Activated CD8-positive, alpha-beta memory T cell treated with anti-CD3 and anti-CD28 coated beads for 1 hour (primary cell): ENCODE data around the gene MSH3.
"Not testable (repeated sequence)": the region's sequence is repeated elsewhere in the genome, so short reads cannot be mapped to it uniquely, and the experiment has no call there.

Experiments
- DNase-seq, 2 donors: peaks; one replicate each; pipeline ENCODE4 v3.0.0-alpha.2; 2020; ENCODE audit warnings: low read depth in 1 of 2; ENCODE audit errors: extremely low read depth in 1 of 2

MSH3 gene

GRCh38 chr5:80747922-80748321 is 93.5 kb downstream of the MSH3 start:
- DNase-seq, result no peak

GRCh38 chr5:80752427-80752826 is 98.0 kb downstream of the MSH3 start:
- no peak for DNase-seq

GRCh38 chr5:80753712-80754111 is 99.3 kb downstream of the MSH3 start:
- DNase-seq, result no peak

- DNase-seq, result no peak
Measured at GRCh38 chr5:80754900-80755299, 100.4 kb downstream of the MSH3 start.

- DNase-seq, result no peak
Measured at GRCh38 chr5:80755626-80756025, 101.2 kb downstream of the MSH3 start.

- no peak for DNase-seq
Measured at GRCh38 chr5:80756292-80756691, 101.8 kb downstream of the MSH3 start.

- no peak for DNase-seq
Measured at GRCh38 chr5:80757290-80757689, 102.8 kb downstream of the MSH3 start.

- DNase-seq, result no peak
Measured at GRCh38 chr5:80759866-80760577, 105.6 kb downstream of the MSH3 start.

- no peak for DNase-seq
Measured at GRCh38 chr5:80760680-80761079, 106.2 kb downstream of the MSH3 start.

- DNase-seq, result no peak
Measured at GRCh38 chr5:80761176-80761575, 106.7 kb downstream of the MSH3 start.

- DNase-seq, result no peak
Measured at GRCh38 chr5:80761966-80762365, 107.5 kb downstream of the MSH3 start.

- no peak for DNase-seq
Measured at GRCh38 chr5:80762573-80762972, 108.1 kb downstream of the MSH3 start.

- no peak for DNase-seq
Measured at GRCh38 chr5:80763211-80763610, 108.8 kb downstream of the MSH3 start.

- no peak for DNase-seq
Measured at GRCh38 chr5:80763873-80764647, 109.6 kb downstream of the MSH3 start.

GRCh38 chr5:80764786-80765185 is 110.3 kb downstream of the MSH3 start:
- no peak for DNase-seq

- no peak for DNase-seq
Measured at GRCh38 chr5:80777347-80778287, 123.2 kb downstream of the MSH3 start.

GRCh38 chr5:80780024-80780423 is 125.6 kb downstream of the MSH3 start:
- DNase-seq, result no peak

- DNase-seq, result no peak
Measured at GRCh38 chr5:80780761-80781285, 126.4 kb downstream of the MSH3 start.

- no peak for DNase-seq
Measured at GRCh38 chr5:80781356-80781755, 126.9 kb downstream of the MSH3 start.

- no peak for DNase-seq
Measured at GRCh38 chr5:80782626-80783025, 128.2 kb downstream of the MSH3 start.

GRCh38 chr5:80783751-80784150 is 129.3 kb downstream of the MSH3 start:
- DNase-seq, result not testable (repeated sequence)
